ENCODE data around the gene ARAP2.

Gene ARAP2

GRCh38 chr4:36094995-36095394 lies 149.3 kb downstream of the ARAP2 start:
- H3K4ac ChIP-seq (ENCODE audit: low read length), result no peak overlapping the region
- no peaks in the 10 kb centered on the region for H3K27me3 ChIP-seq (ENCODE audit: control insufficient read depth in 3 of 3, insufficient read depth in 3 of 3, low read depth in 1 of 3, low read length in 3 of 3)
- H3K36me3 ChIP-seq (replicated peaks in 1 of 2; ENCODE audit: control insufficient read depth in 2 of 2, insufficient read depth in 2 of 2, low read length in 2 of 2), result no peaks in the 10 kb centered on the region
- H3K4me3 ChIP-seq (ENCODE audit: low read length in 2 of 2), result no peak overlapping the region
- no peak overlapping the region for H2AFZ ChIP-seq (ENCODE audit: low read length)
- no peaks in the 10 kb centered on the region for H3K79me1 ChIP-seq (ENCODE audit: low read depth, low read length)
- no peak overlapping the region for H4K91ac ChIP-seq (ENCODE audit: low read depth, low read length, poor library complexity)
- no peak overlapping the region for H2BK120ac ChIP-seq (ENCODE audit: low read depth, low read length)
- no peak overlapping the region for H3K27ac ChIP-seq (replicated peaks; ENCODE audit: low read length)
- no peak overlapping the region for H3K18ac ChIP-seq (ENCODE audit: low read length)
- no peaks in the 10 kb centered on the region for H3K9me3 ChIP-seq (replicated peaks in 1 of 2; ENCODE audit: control insufficient read depth in 2 of 2, insufficient read depth in 1 of 2, low read depth in 1 of 2, low read length in 2 of 2)
- no peak overlapping the region for H2BK12ac ChIP-seq (ENCODE audit: low read length)
- no peak overlapping the region for H3K14ac ChIP-seq (ENCODE audit: low read length)
- H2AK5ac ChIP-seq (ENCODE audit: low read depth, low read length), result no peak overlapping the region
- no peak overlapping the region for H4K8ac ChIP-seq (ENCODE audit: low read depth, low read length)
- no peak overlapping the region for H3K4me2 ChIP-seq (ENCODE audit: insufficient read depth, low read length, poor library complexity, severe bottlenecking)
- H3K9ac ChIP-seq (ENCODE audit: low read depth, low read length, poor library complexity), result no peak overlapping the region
- H3K4me1 ChIP-seq (ENCODE audit: control insufficient read depth in 2 of 2, insufficient read depth in 1 of 2, low read depth in 1 of 2, low read length in 2 of 2), result no peaks in the 10 kb centered on the region
- no peak overlapping the region for H3K23ac ChIP-seq (ENCODE audit: low read depth, low read length, poor library complexity)
- DNase-seq (ENCODE audit: low spot score), result no peak
- no peak overlapping the region for H2BK15ac ChIP-seq (ENCODE audit: low read length)
- WGBS, 2 donors (ENCODE audit: extremely low coverage in 2 of 2, insufficient read length in 2 of 2, insufficient replicate concordance in 1 of 2), result no CpG with 5 or more reads among the region's 2 CpGs
- no peak overlapping the region for H2BK5ac ChIP-seq (ENCODE audit: low read length)

- no peak overlapping the region for H2BK120ac ChIP-seq (ENCODE audit: low read depth, low read length)
- H3K27ac ChIP-seq (replicated peaks; ENCODE audit: low read length), result no peak overlapping the region
- no peak overlapping the region for H3K14ac ChIP-seq (ENCODE audit: low read length)
- no peaks in the 10 kb centered on the region for H3K79me1 ChIP-seq (ENCODE audit: low read depth, low read length)
- H3K36me3 ChIP-seq (replicated peaks in 1 of 2; ENCODE audit: control insufficient read depth in 2 of 2, insufficient read depth in 2 of 2, low read length in 2 of 2), result no peaks in the 10 kb centered on the region
- no CpG with 5 or more reads among the region's 9 CpGs for WGBS, 2 donors (ENCODE audit: extremely low coverage in 2 of 2, insufficient read length in 2 of 2, insufficient replicate concordance in 1 of 2)
- H4K8ac ChIP-seq (ENCODE audit: low read depth, low read length), result no peak overlapping the region
- no peaks in the 10 kb centered on the region for H3K9me3 ChIP-seq (replicated peaks in 1 of 2; ENCODE audit: control insufficient read depth in 2 of 2, insufficient read depth in 1 of 2, low read depth in 1 of 2, low read length in 2 of 2)
- no peak overlapping the region for H3K9ac ChIP-seq (ENCODE audit: low read depth, low read length, poor library complexity)
- H3K27me3 ChIP-seq (ENCODE audit: control insufficient read depth in 3 of 3, insufficient read depth in 3 of 3, low read depth in 1 of 3, low read length in 3 of 3), result no peaks in the 10 kb centered on the region
- no peak overlapping the region for H3K4me2 ChIP-seq (ENCODE audit: insufficient read depth, low read length, poor library complexity, severe bottlenecking)
- H2AK5ac ChIP-seq (ENCODE audit: low read depth, low read length), result no peak overlapping the region
- no peak overlapping the region for H3K4ac ChIP-seq (ENCODE audit: low read length)
- H2AFZ ChIP-seq (ENCODE audit: low read length), result no peak overlapping the region
- no peak overlapping the region for H2BK12ac ChIP-seq (ENCODE audit: low read length)
- H3K4me3 ChIP-seq (ENCODE audit: low read length in 2 of 2), result no peak overlapping the region
- DNase-seq (ENCODE audit: low spot score), result no peak
- peaks cover 1 to 10% of the 10 kb centered on the region in 2 donors for H3K4me1 ChIP-seq (ENCODE audit: control insufficient read depth in 2 of 2, insufficient read depth in 1 of 2, low read depth in 1 of 2, low read length in 2 of 2)
- H2BK15ac ChIP-seq (ENCODE audit: low read length), result no peak overlapping the region
- no peak overlapping the region for H3K23ac ChIP-seq (ENCODE audit: low read depth, low read length, poor library complexity)
- H4K91ac ChIP-seq (ENCODE audit: low read depth, low read length, poor library complexity), result no peak overlapping the region
- no peak overlapping the region for H2BK5ac ChIP-seq (ENCODE audit: low read length)
- H3K18ac ChIP-seq (ENCODE audit: low read length), result no peak overlapping the region
Measured at GRCh38 chr4:36091997-36092396, 152.3 kb downstream of the ARAP2 start.

GRCh38 chr4:36088542-36088941 lies 155.8 kb downstream of the ARAP2 start:
- Histone ChIP-seq H4K91ac (ENCODE audit: low read depth, low read length, poor library complexity) (no peak overlapping the region), H3K36me3 (replicated peaks in 1 of 2; ENCODE audit: control insufficient read depth in 2 of 2, insufficient read depth in 2 of 2, low read length in 2 of 2) (no peaks in the 10 kb centered on the region), H3K4me2 (ENCODE audit: insufficient read depth, low read length, poor library complexity, severe bottlenecking) (no peak overlapping the region), H2BK120ac (ENCODE audit: low read depth, low read length) (no peak overlapping the region), H3K4ac (ENCODE audit: low read length) (no peak overlapping the region), H3K4me1 (ENCODE audit: control insufficient read depth in 2 of 2, insufficient read depth in 1 of 2, low read depth in 1 of 2, low read length in 2 of 2) (peaks cover 1 to 10% of the 10 kb centered on the region in 2 donors), H2AFZ (ENCODE audit: low read length) (peak overlapping the region; percentile 58), H2BK12ac (ENCODE audit: low read length) (no peak overlapping the region), H2BK15ac (ENCODE audit: low read length) (no peak overlapping the region), H3K4me3 (ENCODE audit: low read length in 2 of 2) (no peak overlapping the region), H4K8ac (ENCODE audit: low read depth, low read length) (no peak overlapping the region), H3K79me1 (ENCODE audit: low read depth, low read length) (no peaks in the 10 kb centered on the region), H3K9me3 (replicated peaks in 1 of 2; ENCODE audit: control insufficient read depth in 2 of 2, insufficient read depth in 1 of 2, low read depth in 1 of 2, low read length in 2 of 2) (no peaks in the 10 kb centered on the region), H3K27me3 (ENCODE audit: control insufficient read depth in 3 of 3, insufficient read depth in 3 of 3, low read depth in 1 of 3, low read length in 3 of 3) (no peaks in the 10 kb centered on the region), H3K27ac (replicated peaks; ENCODE audit: low read length) (no peak overlapping the region), H3K18ac (ENCODE audit: low read length) (no peak overlapping the region), H2BK5ac (ENCODE audit: low read length) (no peak overlapping the region), H3K23ac (ENCODE audit: low read depth, low read length, poor library complexity) (no peak overlapping the region), H3K14ac (ENCODE audit: low read length) (no peak overlapping the region), H2AK5ac (ENCODE audit: low read depth, low read length) (no peak overlapping the region), H3K9ac (ENCODE audit: low read depth, low read length, poor library complexity) (no peak overlapping the region)
- no CpG with 5 or more reads among the region's 1 CpG for WGBS, 2 donors (ENCODE audit: extremely low coverage in 2 of 2, insufficient read length in 2 of 2, insufficient replicate concordance in 1 of 2)
- DNase-seq (ENCODE audit: low spot score), result no peak

- H2BK15ac ChIP-seq (ENCODE audit: low read length), result no peak overlapping the region
- no peaks in the 10 kb centered on the region for H3K9me3 ChIP-seq (replicated peaks in 1 of 2; ENCODE audit: control insufficient read depth in 2 of 2, insufficient read depth in 1 of 2, low read depth in 1 of 2, low read length in 2 of 2)
- H3K4me3 ChIP-seq (ENCODE audit: low read length in 2 of 2), result no peak overlapping the region
- H3K79me1 ChIP-seq (ENCODE audit: low read depth, low read length), result no peaks in the 10 kb centered on the region
- H3K9ac ChIP-seq (ENCODE audit: low read depth, low read length, poor library complexity), result no peak overlapping the region
- no peak overlapping the region for H2BK120ac ChIP-seq (ENCODE audit: low read depth, low read length)
- no peak overlapping the region for H2AFZ ChIP-seq (ENCODE audit: low read length)
- WGBS, 2 donors (ENCODE audit: extremely low coverage in 2 of 2, insufficient read length in 2 of 2, insufficient replicate concordance in 1 of 2), result no CpG with 5 or more reads among the region's 1 CpG
- no peak overlapping the region for H3K4me2 ChIP-seq (ENCODE audit: insufficient read depth, low read length, poor library complexity, severe bottlenecking)
- no peak overlapping the region for H4K8ac ChIP-seq (ENCODE audit: low read depth, low read length)
- no peak overlapping the region for H3K18ac ChIP-seq (ENCODE audit: low read length)
- no peaks in the 10 kb centered on the region for H3K36me3 ChIP-seq (replicated peaks in 1 of 2; ENCODE audit: control insufficient read depth in 2 of 2, insufficient read depth in 2 of 2, low read length in 2 of 2)
- no peaks in the 10 kb centered on the region for H3K27me3 ChIP-seq (ENCODE audit: control insufficient read depth in 3 of 3, insufficient read depth in 3 of 3, low read depth in 1 of 3, low read length in 3 of 3)
- H2AK5ac ChIP-seq (ENCODE audit: low read depth, low read length), result no peak overlapping the region
- no peak overlapping the region for H3K14ac ChIP-seq (ENCODE audit: low read length)
- H2BK5ac ChIP-seq (ENCODE audit: low read length), result no peak overlapping the region
- H3K4ac ChIP-seq (ENCODE audit: low read length), result no peak overlapping the region
- no peak overlapping the region for H3K23ac ChIP-seq (ENCODE audit: low read depth, low read length, poor library complexity)
- peaks cover 1 to 10% of the 10 kb centered on the region in 2 donors for H3K4me1 ChIP-seq (ENCODE audit: control insufficient read depth in 2 of 2, insufficient read depth in 1 of 2, low read depth in 1 of 2, low read length in 2 of 2)
- no peak overlapping the region for H2BK12ac ChIP-seq (ENCODE audit: low read length)
- no peak overlapping the region for H4K91ac ChIP-seq (ENCODE audit: low read depth, low read length, poor library complexity)
- no peak overlapping the region for H3K27ac ChIP-seq (replicated peaks; ENCODE audit: low read length)
- DNase-seq (ENCODE audit: low spot score), result no peak
Measured at GRCh38 chr4:36086261-36086786, 158.0 kb downstream of the ARAP2 start.
